Peyer's patch (tissue), 4 donors: Measurements from ENCODE around the gene MRPS5.

Source experiments
- POLR2A ChIP-seq, 2 donors: fragments of 450-650 bp; IDR thresholded peaks; one replicate each; pipeline ENCODE4 v1.5.1; 2017; ENCODE audit warnings: antibody characterized with exemption in 2 of 2, mild to moderate bottlenecking in 2 of 2, moderate library complexity in 2 of 2
- TF ChIP-seq, protein P1 (sequence below), 6 experiments: fragments of 450-650 bp in 4 of 6; fragments of 200-600 bp in 2 of 6; sonication (generic) in 1 of 6; IDR thresholded peaks; one replicate each; pipeline ENCODE4 v1.5.1; 2017 to 2019; ENCODE audit warnings: antibody characterized with exemption in 6 of 6, mild to moderate bottlenecking in 3 of 6, moderate library complexity in 1 of 6

DNA sequence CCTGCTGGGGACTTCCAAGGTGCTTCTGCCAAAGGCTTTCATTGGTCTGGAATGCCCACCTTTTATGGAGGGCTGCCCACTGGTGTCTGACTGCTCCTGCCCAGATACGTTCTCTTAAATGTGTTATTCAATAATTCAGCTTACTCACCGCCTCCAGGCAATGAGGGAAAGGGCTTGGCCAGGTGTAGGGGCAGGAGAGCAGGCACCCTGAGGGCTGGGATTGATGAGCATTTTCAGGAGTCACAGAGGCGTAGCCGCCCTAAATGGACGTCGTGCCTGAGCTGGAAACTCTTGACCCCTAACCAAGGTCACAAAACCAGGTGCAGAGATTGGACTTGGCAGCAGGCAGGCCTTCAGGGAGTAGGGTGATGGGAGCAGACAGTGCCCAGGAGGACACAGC is 69.3 kb downstream of the MRPS5 start:
- TF ChIP-seq, protein P1, sequence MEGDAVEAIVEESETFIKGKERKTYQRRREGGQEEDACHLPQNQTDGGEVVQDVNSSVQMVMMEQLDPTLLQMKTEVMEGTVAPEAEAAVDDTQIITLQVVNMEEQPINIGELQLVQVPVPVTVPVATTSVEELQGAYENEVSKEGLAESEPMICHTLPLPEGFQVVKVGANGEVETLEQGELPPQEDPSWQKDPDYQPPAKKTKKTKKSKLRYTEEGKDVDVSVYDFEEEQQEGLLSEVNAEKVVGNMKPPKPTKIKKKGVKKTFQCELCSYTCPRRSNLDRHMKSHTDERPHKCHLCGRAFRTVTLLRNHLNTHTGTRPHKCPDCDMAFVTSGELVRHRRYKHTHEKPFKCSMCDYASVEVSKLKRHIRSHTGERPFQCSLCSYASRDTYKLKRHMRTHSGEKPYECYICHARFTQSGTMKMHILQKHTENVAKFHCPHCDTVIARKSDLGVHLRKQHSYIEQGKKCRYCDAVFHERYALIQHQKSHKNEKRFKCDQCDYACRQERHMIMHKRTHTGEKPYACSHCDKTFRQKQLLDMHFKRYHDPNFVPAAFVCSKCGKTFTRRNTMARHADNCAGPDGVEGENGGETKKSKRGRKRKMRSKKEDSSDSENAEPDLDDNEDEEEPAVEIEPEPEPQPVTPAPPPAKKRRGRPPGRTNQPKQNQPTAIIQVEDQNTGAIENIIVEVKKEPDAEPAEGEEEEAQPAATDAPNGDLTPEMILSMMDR (IDR thresholded peaks at IDR 0.05) = no peak
- no peak for TF ChIP-seq POLR2A (IDR thresholded peaks at IDR 0.05)
